ES-I3 (cell line): ENCODE measurements around the gene PPP3CB.

Experiments
- H3K36me3 ChIP-seq: 2 replicates; pipeline ENCODE4 v1.6.1; 2013; ENCODE audit warnings: mild to moderate bottlenecking, low read length, control low read depth, moderate library complexity; ENCODE audit not compliant: insufficient read depth
- H3K4me1 ChIP-seq: 2 replicates; pipeline ENCODE4 v1.6.1; 2013; ENCODE audit warnings: mild to moderate bottlenecking, control low read depth, low read length; ENCODE audit not compliant: insufficient read depth
- H3K9ac ChIP-seq: 2 replicates; pipeline ENCODE4 v1.6.1; 2013; ENCODE audit warnings: low read depth, mild to moderate bottlenecking, low read length, moderate library complexity
- H3K9me3 ChIP-seq: 2 replicates; pipeline ENCODE4 v1.6.1; 2013; ENCODE audit warnings: mild to moderate bottlenecking, low read length, moderate library complexity; ENCODE audit not compliant: control insufficient read depth, insufficient read depth

Gene PPP3CB

DNA sequence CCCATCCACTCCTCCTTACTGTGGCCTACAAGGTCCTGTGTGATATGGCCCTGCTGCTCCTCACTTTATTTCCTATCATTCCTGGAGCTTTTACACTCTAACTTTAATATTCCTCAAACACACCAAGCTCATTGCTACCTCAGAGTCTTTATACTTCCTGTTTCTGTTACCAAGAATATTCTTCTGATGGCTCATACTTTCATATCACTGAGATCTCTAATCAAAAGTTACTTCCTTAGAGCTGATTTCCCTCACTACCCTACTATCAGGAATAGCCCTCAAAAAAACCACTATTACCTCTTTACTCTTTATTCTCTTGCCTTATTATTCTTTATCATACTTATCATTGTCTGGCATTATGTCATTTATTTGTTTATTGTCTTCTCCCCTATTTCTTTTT is 5.8 kb upstream of the PPP3CB start:
- Histone ChIP-seq H3K9ac (no peak overlapping the region), H3K9me3 (no peaks in the 10 kb centered on the region), H3K36me3 (peaks cover 7% of the 10 kb centered on the region; the same call in 1 of the 2 replicates), H3K4me1 (no peaks in the 10 kb centered on the region)

DNA sequence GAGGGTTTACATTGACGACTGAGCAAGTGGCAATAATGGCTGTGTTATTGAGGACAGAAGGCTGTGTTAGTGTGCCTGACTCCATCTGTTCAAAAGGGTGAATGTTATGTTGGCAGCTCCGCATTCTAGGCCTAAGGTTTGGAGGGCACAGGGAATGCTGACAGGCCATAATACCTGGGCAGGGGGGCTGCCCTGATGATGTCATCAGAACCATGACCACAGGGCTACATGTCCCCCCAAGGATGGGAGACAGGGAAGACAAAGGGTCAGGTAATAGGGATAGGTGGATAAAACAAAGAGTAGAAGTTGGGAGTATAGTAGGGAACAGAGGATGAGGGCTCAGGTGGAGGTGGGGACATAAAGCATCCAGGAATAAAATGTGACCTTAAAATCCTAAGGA is 1.8 kb upstream of the PPP3CB start:
- Histone ChIP-seq H3K9me3 (no peaks in the 10 kb centered on the region), H3K4me1 (no peaks in the 10 kb centered on the region; the same call in 1 of the 2 replicates), H3K9ac (no peak overlapping the region), H3K36me3 (peaks cover 7% of the 10 kb centered on the region; the same call in 1 of the 2 replicates)

DNA sequence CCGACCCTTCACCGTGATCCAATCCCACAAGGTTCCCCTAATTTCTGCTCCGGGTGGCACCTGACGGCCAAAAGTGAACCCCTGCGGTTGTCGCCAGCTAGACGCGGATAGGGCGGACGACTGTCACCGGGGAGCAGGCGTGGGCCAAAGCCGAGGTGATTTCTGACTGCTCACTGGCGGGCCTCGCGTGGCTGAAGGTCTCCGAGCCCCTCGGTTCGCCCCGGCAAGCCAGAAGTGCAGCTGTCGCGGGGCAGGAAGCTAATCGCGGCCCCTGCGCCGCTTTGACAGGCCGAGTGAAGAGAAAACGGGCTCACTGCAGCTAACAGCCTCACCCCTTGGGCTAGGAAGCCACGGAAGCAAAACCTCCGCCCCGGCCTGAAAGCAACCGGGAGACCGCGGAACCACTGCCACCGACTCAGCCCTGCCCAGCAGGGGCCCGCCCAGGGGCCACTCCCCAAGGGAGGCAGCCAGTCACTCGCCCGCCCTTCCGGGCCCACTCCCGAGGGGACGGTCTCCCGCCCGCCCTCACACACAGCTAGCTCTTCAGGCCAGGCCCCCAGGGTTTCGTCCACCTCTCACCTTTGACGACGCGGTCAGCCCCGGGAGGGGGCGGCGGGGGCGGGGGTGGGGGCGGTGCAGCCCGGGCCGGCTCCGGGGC is 469 bp downstream of the PPP3CB start:
- peak overlapping the region; percentile 67 for H3K9ac ChIP-seq
- peaks cover 7% of the 10 kb centered on the region; the same call in 1 of the 2 replicates for H3K36me3 ChIP-seq
- H3K4me1 ChIP-seq = no peaks in the 10 kb centered on the region; the same call in 1 of the 2 replicates
- no peaks in the 10 kb centered on the region for H3K9me3 ChIP-seq

DNA sequence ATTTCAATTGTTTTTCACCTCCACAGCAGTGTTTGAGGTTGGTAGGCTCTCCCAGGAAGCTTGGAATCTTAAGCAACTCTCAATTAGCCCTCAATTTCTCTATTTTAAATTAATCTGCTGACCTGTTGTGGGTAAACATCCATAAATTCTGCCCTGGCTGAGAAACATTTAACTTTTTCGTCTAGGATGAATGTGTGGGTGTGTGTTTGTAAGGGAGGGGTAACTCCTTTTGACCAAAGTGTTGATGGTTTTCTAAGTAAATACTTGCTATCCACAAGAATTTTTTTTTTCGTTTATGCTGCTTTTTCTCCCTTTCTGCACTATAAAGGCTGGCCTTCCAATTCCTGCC is 973 bp downstream of the PPP3CB start:
- H3K9me3 ChIP-seq = no peaks in the 10 kb centered on the region
- peaks cover 7% of the 10 kb centered on the region; the same call in 1 of the 2 replicates for H3K36me3 ChIP-seq
- peak overlapping the region; percentile 67 for H3K9ac ChIP-seq
- H3K4me1 ChIP-seq = no peaks in the 10 kb centered on the region; the same call in 1 of the 2 replicates

DNA sequence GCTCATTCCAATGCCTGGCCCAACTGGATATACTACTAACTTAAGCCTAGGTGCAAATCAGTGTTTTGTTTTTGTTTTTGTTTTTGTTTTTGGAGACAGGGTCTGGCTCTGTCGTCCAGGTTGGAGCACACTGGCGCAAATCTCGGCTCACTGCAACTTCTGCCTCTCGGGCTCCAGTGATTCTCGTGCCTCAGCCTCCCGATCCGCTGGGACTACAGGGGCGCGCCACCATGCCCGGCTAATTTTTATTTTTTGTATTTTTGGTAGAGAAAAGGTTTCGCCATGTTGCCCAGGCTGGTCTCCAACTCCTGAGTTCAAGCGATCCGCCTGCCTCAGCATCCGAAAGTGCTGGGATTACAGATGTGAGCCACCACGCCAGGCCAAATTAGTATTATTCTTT is 1.6 kb downstream of the PPP3CB start:
- peaks cover 4% of the 10 kb centered on the region; the same call in 1 of the 2 replicates for H3K36me3 ChIP-seq
- H3K4me1 ChIP-seq = no peaks in the 10 kb centered on the region; the same call in 1 of the 2 replicates
- H3K9me3 ChIP-seq = no peaks in the 10 kb centered on the region
- no peak overlapping the region for H3K9ac ChIP-seq

DNA sequence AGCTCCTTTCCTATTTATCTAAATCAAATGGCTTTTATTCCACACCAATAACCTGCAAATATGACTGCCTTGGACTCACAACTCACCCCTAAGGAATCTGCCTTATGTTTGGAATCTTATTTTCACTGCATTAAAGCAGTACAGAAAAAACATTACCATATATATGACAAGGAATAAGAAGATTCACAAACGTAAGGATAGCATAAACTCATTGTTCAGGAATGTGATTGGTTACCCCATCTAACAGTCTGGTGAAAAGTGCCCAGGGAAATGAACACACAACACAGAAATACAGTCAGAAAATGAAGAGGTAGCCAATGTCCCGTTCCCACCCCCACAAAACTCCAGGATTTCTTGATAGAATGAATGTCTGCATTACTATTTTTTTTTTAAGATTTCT is 2.0 kb downstream of the PPP3CB start:
- Histone ChIP-seq H3K9me3 (no peaks in the 10 kb centered on the region), H3K4me1 (no peaks in the 10 kb centered on the region; the same call in 1 of the 2 replicates), H3K9ac (no peak overlapping the region), H3K36me3 (peaks cover under 1% of the 10 kb centered on the region; the same call in 1 of the 2 replicates)

DNA sequence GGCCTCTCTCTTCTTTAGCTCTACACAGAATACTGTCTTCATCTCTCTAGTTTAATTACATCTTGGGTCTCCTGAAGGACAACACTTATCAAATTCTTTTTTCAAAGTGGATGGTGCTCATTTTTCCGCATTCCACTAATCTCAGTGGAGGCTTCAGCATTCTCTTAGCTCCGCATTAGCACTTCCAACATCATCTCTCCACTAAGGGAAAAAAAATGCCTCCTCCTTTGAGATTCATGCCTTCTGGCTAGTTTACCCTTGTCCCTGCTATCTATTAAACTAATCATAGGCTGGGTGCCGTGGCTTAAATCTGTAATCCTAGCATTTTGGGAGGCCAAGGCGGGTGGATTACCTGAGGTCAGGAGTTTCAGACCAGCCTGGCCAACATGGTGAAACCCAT is 9.2 kb downstream of the PPP3CB start:
- no peaks in the 10 kb centered on the region for H3K4me1 ChIP-seq
- H3K9ac ChIP-seq = no peak overlapping the region
- H3K36me3 ChIP-seq = peaks cover 3% of the 10 kb centered on the region; the same call in 1 of the 2 replicates
- H3K9me3 ChIP-seq = no peaks in the 10 kb centered on the region

DNA sequence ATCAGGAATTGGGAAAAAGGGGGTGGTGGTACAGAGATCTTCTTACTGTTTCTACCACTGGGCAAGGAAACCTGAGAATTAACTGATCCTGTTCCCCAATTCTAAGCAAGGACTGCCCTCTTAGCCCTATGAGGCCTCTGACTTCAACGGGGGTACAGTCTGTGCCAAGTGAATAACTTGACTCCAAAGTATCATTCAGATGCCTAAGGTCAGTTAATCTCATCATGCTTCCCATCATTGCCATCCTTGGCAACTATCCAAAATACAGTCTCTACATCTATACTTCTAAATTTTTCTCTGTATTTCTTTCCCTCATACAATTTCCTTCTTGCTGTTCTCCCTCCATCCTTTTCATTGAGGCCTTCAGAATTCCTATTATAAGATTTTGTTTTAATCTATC is 10.5 kb downstream of the PPP3CB start:
- H3K4me1 ChIP-seq = no peaks in the 10 kb centered on the region; the same call in 1 of the 2 replicates
- H3K9ac ChIP-seq = no peak overlapping the region
- H3K36me3 ChIP-seq = peaks cover 3% of the 10 kb centered on the region; the same call in 1 of the 2 replicates
- H3K9me3 ChIP-seq = no peaks in the 10 kb centered on the region

DNA sequence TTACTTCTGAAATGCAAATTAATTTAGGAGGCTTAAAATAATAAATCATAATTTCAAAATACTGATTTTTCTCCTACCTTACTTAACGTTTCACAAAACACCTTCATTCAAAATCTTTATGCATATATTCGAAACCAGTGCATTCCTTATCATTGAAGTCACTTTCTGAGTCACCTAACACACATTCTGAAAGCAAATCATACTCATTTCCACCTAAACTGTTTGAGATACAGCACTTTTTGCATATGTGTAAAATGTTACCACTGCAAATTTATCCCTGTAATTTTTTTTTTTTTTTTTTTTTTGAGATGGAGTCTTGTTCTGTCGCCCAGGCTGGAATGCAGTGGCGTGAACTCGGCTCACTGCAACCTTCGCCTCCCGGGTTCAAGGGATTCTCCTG is 15.7 kb downstream of the PPP3CB start:
- Histone ChIP-seq H3K36me3 (peaks cover 3% of the 10 kb centered on the region; the same call in 1 of the 2 replicates), H3K4me1 (no peaks in the 10 kb centered on the region; the same call in 1 of the 2 replicates), H3K9ac (no peak overlapping the region), H3K9me3 (no peaks in the 10 kb centered on the region)

DNA sequence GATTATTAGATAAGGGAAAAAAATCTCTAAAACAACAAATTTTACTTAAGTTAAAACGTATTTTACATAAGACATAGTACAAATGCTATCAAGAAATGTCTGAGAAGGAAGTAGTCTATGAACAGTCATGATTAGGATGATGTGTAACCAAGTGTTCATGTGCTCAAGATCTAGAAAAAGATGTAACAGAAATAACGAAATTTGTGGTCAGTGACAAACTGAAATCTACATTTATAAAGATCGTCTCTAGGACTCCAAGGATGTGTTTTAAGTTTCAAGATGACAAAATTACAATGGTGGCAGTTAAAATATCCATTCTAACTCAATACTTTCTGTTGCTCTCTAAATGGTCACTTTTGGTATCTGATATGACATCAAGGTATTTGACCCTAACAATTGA is 17.2 kb downstream of the PPP3CB start:
- no peaks in the 10 kb centered on the region; the same call in 1 of the 2 replicates for H3K4me1 ChIP-seq
- no peaks in the 10 kb centered on the region for H3K9me3 ChIP-seq
- no peak overlapping the region for H3K9ac ChIP-seq
- H3K36me3 ChIP-seq = peaks cover 3% of the 10 kb centered on the region; the same call in 1 of the 2 replicates

DNA sequence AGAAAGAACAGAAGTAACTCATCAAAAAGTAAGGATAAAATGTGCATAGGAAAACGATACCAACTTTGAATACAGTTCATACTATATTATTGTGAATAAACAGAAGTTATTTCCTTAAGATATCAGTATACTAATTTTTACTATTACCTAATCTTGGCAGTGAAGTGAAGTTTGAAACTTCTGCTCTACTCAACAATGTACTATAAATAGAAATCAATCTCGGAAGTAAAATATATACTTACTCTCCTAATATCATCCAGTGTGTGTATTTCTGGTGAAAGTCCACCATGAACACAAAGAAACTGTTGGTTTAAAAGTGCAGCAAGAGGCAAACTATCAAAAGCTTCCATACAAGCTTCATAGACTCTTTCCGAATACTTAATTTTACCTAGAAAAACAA is 24.6 kb downstream of the PPP3CB start:
- Histone ChIP-seq H3K9ac (no peak overlapping the region), H3K36me3 (no peaks in the 10 kb centered on the region; the same call in 1 of the 2 replicates)

DNA sequence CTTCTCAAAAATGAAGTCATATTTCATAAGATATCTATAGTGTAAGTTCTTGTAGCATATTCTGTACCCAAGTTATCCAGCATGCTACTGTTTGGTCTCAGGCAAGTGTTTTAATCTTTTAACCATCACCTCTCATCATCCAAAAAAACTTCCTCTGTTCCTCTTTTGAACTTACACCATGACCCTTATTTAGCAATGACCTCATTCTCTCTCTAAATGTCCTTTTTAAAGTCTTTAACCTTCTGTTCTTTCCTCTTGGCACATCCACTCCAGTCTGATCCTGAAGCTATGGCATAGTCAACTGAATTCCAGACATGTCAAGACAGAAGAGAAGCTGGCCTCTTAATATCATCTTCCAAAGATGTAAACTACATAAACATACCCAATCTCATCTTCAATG is 26.2 kb downstream of the PPP3CB start:
- H3K4me1 ChIP-seq = no peaks in the 10 kb centered on the region
- no peak overlapping the region for H3K9ac ChIP-seq
- H3K9me3 ChIP-seq = no peaks in the 10 kb centered on the region
- H3K36me3 ChIP-seq = no peaks in the 10 kb centered on the region; the same call in 1 of the 2 replicates

More for the DNA sequence above, 24.6 kb downstream of the PPP3CB start:
- Histone ChIP-seq H3K4me1 (no peaks in the 10 kb centered on the region), H3K9me3 (no peaks in the 10 kb centered on the region)

DNA sequence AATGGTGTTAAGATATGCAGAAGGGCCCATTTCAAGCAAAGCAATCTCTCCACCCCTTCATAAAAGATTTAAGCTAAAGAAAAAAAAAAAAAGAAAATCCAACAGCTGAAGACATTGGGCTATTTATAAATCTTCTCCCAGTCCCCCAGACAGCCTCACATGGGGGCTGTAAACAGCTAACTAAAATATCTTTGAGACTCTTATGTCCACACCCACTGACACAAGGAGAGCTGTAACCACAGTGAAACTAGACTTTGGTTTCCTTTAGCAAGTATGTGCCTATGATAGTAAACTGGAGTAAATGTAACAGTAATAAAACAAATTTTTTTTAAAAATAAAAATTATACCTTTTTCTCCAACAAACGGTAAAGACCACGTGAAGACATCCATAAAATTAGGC is 28.6 kb downstream of the PPP3CB start:
- Histone ChIP-seq H3K36me3 (no peaks in the 10 kb centered on the region; the same call in 1 of the 2 replicates), H3K9me3 (no peaks in the 10 kb centered on the region), H3K9ac (no peak overlapping the region), H3K4me1 (no peaks in the 10 kb centered on the region)

DNA sequence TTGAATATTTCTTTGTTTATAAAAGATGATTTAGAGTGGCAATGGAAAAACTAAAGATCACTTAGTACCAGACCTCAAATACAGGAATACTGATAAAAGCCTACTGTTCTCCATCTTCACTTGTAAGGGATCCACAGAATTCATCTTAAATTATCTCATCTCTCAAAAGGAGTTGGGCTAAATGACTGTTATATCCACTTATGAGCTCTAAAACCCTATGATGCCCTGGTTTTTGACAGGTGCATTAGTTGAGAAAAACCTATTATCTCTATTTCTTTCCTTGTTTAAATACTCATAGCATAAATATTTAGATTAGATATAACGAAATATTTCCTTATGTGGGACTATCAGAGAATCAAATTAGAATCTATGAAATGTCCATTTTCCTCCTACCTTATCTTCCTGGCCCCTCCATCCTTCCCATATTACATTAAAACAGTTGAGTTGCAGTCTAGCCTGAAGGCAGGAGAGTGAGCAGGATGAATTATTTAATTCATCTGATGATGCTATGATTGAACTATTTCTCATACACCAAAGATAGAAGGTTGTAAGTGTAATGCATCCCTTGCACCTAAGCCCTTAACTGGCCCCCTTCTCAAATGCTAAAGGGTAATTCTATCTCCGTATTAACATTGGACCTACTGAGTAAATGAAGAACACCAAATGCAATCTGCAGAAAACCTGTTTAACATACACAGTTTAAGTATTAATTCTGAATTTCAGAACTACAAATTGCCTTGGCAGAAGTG is 29.7 kb downstream of the PPP3CB start:
- H3K9me3 ChIP-seq = no peaks in the 10 kb centered on the region
- H3K36me3 ChIP-seq = no peaks in the 10 kb centered on the region; the same call in 1 of the 2 replicates
- H3K4me1 ChIP-seq = no peaks in the 10 kb centered on the region
- H3K9ac ChIP-seq = no peak overlapping the region

DNA sequence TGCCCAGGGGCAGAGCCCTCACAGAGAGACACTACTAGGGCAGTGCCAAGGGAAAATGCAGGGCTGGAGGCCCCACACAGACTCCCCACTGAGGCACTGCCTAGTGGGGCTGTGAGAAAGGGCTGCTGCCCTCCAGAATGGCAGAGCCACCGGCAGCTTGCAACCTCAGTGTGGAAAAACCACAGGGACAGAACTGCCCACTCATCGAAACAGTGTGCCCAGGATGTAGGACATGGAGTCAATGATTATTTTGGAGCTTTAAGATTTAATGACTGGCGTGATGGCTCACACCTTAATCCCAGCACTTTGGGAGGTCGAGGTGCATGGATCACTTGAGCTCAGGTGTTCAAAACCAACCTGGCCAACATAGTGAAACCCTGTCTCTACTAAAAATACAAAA is 34.9 kb downstream of the PPP3CB start:
- H3K9ac ChIP-seq = no peak overlapping the region
- H3K4me1 ChIP-seq = no peaks in the 10 kb centered on the region
- H3K36me3 ChIP-seq = no peaks in the 10 kb centered on the region
- no peaks in the 10 kb centered on the region for H3K9me3 ChIP-seq
